ENCODE measurements around the gene RPL41.
A peak's percentile ranks its signal among the peaks of the same experiment; 100 is the strongest.

The RPL41 gene

DNA sequence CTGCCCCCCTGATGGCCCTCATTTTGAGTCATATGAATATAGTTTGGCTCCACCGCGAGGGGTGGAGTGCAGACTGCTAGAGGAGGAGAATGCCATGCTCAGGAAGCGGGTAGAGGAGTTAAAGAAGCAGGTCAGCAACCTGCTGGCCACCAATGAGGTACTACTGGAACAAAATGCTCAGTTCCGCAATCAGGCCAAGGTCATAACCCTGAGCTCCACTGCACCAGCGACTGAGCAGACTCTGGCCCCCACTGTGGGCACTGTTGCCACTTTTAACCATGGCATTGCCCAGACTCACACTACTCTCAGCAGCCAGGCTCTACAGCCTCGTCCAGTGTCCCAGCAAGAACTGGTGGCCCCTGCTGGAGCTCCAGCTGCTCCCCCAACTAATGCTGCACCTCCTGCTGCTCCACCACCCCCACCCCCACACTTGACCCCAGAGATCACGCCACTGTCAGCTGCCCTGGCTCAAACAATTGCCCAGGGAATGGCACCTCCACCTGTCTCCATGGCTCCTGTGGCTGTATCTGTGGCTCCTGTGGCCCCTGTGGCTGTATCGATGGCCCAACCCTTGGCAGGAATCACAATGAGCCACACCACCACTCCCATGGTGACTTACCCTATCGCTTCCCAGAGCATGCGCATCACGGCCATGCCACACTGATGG lies 4.9 kb downstream of the RPL41 start:
- Histone ChIP-seq H3K4me3 (ENCODE audit: low read length) (no peak overlapping the region), H3K27ac (ENCODE audit: low read length) (no peak overlapping the region), H3K9me2 (replicated peaks; ENCODE audit: insufficient read depth, low read length) (no peaks in the 10 kb centered on the region), H3K9me3 (replicated peaks; ENCODE audit: insufficient read depth, low read length) (no peaks in the 10 kb centered on the region), H3K79me2 (ENCODE audit: low read length) (peaks cover 32% of the 10 kb centered on the region), H3K4me1 (ENCODE audit: low read length) (peaks cover 13% of the 10 kb centered on the region), H3K4me2 (ENCODE audit: low read depth, low read length) (no peak overlapping the region), H3F3A (ENCODE audit: insufficient read depth, low read length) (peaks cover 27% of the 10 kb centered on the region), H3K27me3 (replicated peaks; ENCODE audit: insufficient read depth, low read length) (no peaks in the 10 kb centered on the region), H4K20me1 (ENCODE audit: insufficient read depth, low read length) (no peaks in the 10 kb centered on the region), H3K9ac (ENCODE audit: low read length) (no peak overlapping the region), H3K36me3 (replicated peaks; ENCODE audit: insufficient read depth, low read length) (no peaks in the 10 kb centered on the region), H2AFZ (ENCODE audit: low read length) (no peak overlapping the region)
- DNase-seq, result no peak
- TF ChIP-seq CTCF (IDR thresholded peaks at IDR 0.05; ENCODE audit: low read length) (no peak), EZH2 (optimal IDR thresholded peaks at IDR 0.05; ENCODE audit: low read depth, low read length) (no peak), EZH2phosphoT487 (IDR thresholded peaks at IDR 0.05; ENCODE audit: low read length) (no peak)

- peaks cover 28% of the 10 kb centered on the region for H3K79me2 ChIP-seq (ENCODE audit: low read length)
- DNase-seq, result no peak
- peaks cover 25% of the 10 kb centered on the region for H3K4me1 ChIP-seq (ENCODE audit: low read length)
- TF ChIP-seq CTCF (IDR thresholded peaks at IDR 0.05; ENCODE audit: low read length) (no peak), EZH2 (optimal IDR thresholded peaks at IDR 0.05; ENCODE audit: low read depth, low read length) (no peak), EZH2phosphoT487 (IDR thresholded peaks at IDR 0.05; ENCODE audit: low read length) (no peak)
- no peaks in the 10 kb centered on the region for H3K27me3 ChIP-seq (replicated peaks; ENCODE audit: insufficient read depth, low read length)
- no peak overlapping the region for H3K4me3 ChIP-seq (ENCODE audit: low read length)
- peaks cover 28% of the 10 kb centered on the region for H3F3A ChIP-seq (ENCODE audit: insufficient read depth, low read length)
- H3K9ac ChIP-seq (ENCODE audit: low read length), result no peak overlapping the region
- no peaks in the 10 kb centered on the region for H3K36me3 ChIP-seq (replicated peaks; ENCODE audit: insufficient read depth, low read length)
- H4K20me1 ChIP-seq (ENCODE audit: insufficient read depth, low read length), result no peaks in the 10 kb centered on the region
- H3K9me3 ChIP-seq (replicated peaks; ENCODE audit: insufficient read depth, low read length), result no peaks in the 10 kb centered on the region
- H3K4me2 ChIP-seq (ENCODE audit: low read depth, low read length), result no peak overlapping the region
- H3K27ac ChIP-seq (ENCODE audit: low read length), result no peak overlapping the region
- H3K9me2 ChIP-seq (replicated peaks; ENCODE audit: insufficient read depth, low read length), result no peaks in the 10 kb centered on the region
- no peak overlapping the region for H2AFZ ChIP-seq (ENCODE audit: low read length)
Observed at GRCh38 chr12:56122637-56123036, 6.2 kb downstream of the RPL41 start.

GRCh38 chr12:56124133-56124532 lies 7.7 kb downstream of the RPL41 start:
- no peaks in the 10 kb centered on the region for H3K36me3 ChIP-seq (replicated peaks; ENCODE audit: insufficient read depth, low read length)
- H3K27ac ChIP-seq (ENCODE audit: low read length), result no peak overlapping the region
- no peak overlapping the region for H3K9ac ChIP-seq (ENCODE audit: low read length)
- TF ChIP-seq EZH2phosphoT487 (IDR thresholded peaks at IDR 0.05; ENCODE audit: low read length), result no peak
- H3K4me3 ChIP-seq (ENCODE audit: low read length), result no peak overlapping the region
- no peak for DNase-seq
- peaks cover 22% of the 10 kb centered on the region for H3F3A ChIP-seq (ENCODE audit: insufficient read depth, low read length)
- no peaks in the 10 kb centered on the region for H3K9me2 ChIP-seq (replicated peaks; ENCODE audit: insufficient read depth, low read length)
- H3K27me3 ChIP-seq (replicated peaks; ENCODE audit: insufficient read depth, low read length), result no peaks in the 10 kb centered on the region
- H3K9me3 ChIP-seq (replicated peaks; ENCODE audit: insufficient read depth, low read length), result no peaks in the 10 kb centered on the region
- no peak overlapping the region for H2AFZ ChIP-seq (ENCODE audit: low read length)
- peaks cover 30% of the 10 kb centered on the region for H3K79me2 ChIP-seq (ENCODE audit: low read length)
- peaks cover 22% of the 10 kb centered on the region for H3K4me1 ChIP-seq (ENCODE audit: low read length)
- no peak overlapping the region for H3K4me2 ChIP-seq (ENCODE audit: low read depth, low read length)
- H4K20me1 ChIP-seq (ENCODE audit: insufficient read depth, low read length), result no peaks in the 10 kb centered on the region

- H3K9me2 ChIP-seq (replicated peaks; ENCODE audit: insufficient read depth, low read length), result no peaks in the 10 kb centered on the region
- peaks cover 13% of the 10 kb centered on the region for H3K4me1 ChIP-seq (ENCODE audit: low read length)
- 0 out of 2 replicates have a peak, but pooled peaks cover 8% of the 10 kb centered on the region for H3K36me3 ChIP-seq (replicated peaks; ENCODE audit: insufficient read depth, low read length)
- H3K9ac ChIP-seq (ENCODE audit: low read length), result peak overlapping the region; percentile 56; the same call in 1 of the 2 replicates
- H3K27me3 ChIP-seq (replicated peaks; ENCODE audit: insufficient read depth, low read length), result no peaks in the 10 kb centered on the region
- TF ChIP-seq CTCF (IDR thresholded peaks at IDR 0.05; ENCODE audit: low read length), result no peak
- TF ChIP-seq EZH2phosphoT487 (IDR thresholded peaks at IDR 0.05; ENCODE audit: low read length), result no peak
- no peak for TF ChIP-seq EZH2 (optimal IDR thresholded peaks at IDR 0.05; ENCODE audit: low read depth, low read length)
- no peaks in the 10 kb centered on the region for H4K20me1 ChIP-seq (ENCODE audit: insufficient read depth, low read length)
- peak overlapping the region; percentile 97 for H3K4me2 ChIP-seq (ENCODE audit: low read depth, low read length)
- DNase-seq, result no peak
- H3K27ac ChIP-seq (ENCODE audit: low read length), result peak overlapping the region; percentile 90
- no peaks in the 10 kb centered on the region for H3K9me3 ChIP-seq (replicated peaks; ENCODE audit: insufficient read depth, low read length)
- H3F3A ChIP-seq (ENCODE audit: insufficient read depth, low read length), result peaks cover 23% of the 10 kb centered on the region
- peaks cover 32% of the 10 kb centered on the region for H3K79me2 ChIP-seq (ENCODE audit: low read length)
- 0 out of 2 replicates have a peak overlapping the region, but pooled peaks have one; percentile 13 for H2AFZ ChIP-seq (ENCODE audit: low read length)
- H3K4me3 ChIP-seq (ENCODE audit: low read length), result peak overlapping the region; percentile 54
Observed at GRCh38 chr12:56126732-56127239, 10.4 kb downstream of the RPL41 start.
